ENCODE results near the gene SRSF10.
"Not testable (repeated sequence)": the region's sequence is repeated elsewhere in the genome, so short reads cannot be mapped to it uniquely, and the experiment has no call there.

SRSF10 gene

GRCh38 chr1:23959461-23960290, 20.5 kb downstream of the SRSF10 start, which contains the start of gene PNRC2:
TSS of gene PNRC2 (plus strand) at chr1:23959828. CDS start at chr1:23961458, 1,630 bp downstream.
- peaks cover 8% of the 10 kb centered on the region; the same call in 1 of the 2 replicates for H4K20me1 ChIP-seq (ENCODE audit: control insufficient read depth, insufficient read depth, low read depth, low read length)
- H3K4me1 ChIP-seq (ENCODE audit: control insufficient read depth, low read length): peaks cover 58% of the 10 kb centered on the region
- H3K9me2 ChIP-seq (replicated peaks; ENCODE audit: control insufficient read depth, low read length): no peaks in the 10 kb centered on the region
- H3K4me3 ChIP-seq (ENCODE audit: low read length): peak within 1 kb of the TSS; percentile 87
- peak within 1 kb of the TSS; percentile 97 for H3K27ac ChIP-seq (ENCODE audit: low read depth, low read length)
- peak within 1 kb of the TSS; percentile 85 for H3K4me2 ChIP-seq (ENCODE audit: low read length)
- peaks cover 47% of the 10 kb centered on the region for H3K36me3 ChIP-seq (ENCODE audit: control insufficient read depth, low read length)
- no peaks in the 10 kb centered on the region for H3K27me3 ChIP-seq (ENCODE audit: control insufficient read depth, low read length)
- no peaks in the 10 kb centered on the region for H3K9me3 ChIP-seq (ENCODE audit: control insufficient read depth, insufficient read depth, low read length)
- H3F3A ChIP-seq (ENCODE audit: control insufficient read depth, insufficient read depth): peaks cover 48% of the 10 kb centered on the region
- no peak for TF ChIP-seq EZH2phosphoT487 (IDR thresholded peaks at IDR 0.05; ENCODE audit: borderline replicate concordance, low read length)
- peaks cover 29% of the 10 kb centered on the region for H3K79me2 ChIP-seq (ENCODE audit: control insufficient read depth, low read length)

DNA sequence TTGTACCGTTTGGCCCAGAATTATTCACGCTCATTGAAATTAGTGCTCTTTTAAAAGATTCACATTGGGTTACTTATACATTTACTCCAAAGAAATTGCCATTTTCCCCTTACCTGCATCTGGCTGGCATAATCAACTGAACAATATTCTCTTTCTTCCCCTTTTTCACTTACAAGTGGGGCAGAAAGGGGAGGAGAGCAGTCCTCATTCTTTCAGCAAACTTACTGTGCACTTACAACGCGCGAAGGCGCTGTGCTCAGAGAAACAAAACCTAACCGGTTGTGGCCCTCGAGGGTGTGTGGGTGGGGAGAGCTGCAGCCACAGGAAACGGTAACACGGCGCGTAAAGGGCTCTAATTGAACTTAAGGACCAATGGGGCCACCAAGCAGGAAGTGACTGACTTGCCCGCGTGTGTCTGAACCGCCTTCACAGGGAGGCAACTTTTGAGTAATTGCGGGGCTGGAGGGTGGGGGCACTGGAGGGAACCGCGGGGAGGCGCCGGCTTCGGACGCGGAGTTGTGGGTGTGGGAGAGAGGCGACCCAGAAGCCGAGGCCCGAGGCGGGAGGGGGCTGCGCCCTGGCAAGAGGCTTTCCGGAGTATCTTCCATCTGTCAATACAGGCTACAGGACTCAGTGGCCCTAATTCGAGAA, 21.2 kb downstream of the SRSF10 start:
- Histone ChIP-seq H3K4me2 (ENCODE audit: low read length) (peak overlapping the region; percentile 85), H3K9me2 (replicated peaks; ENCODE audit: control insufficient read depth, low read length) (no peaks in the 10 kb centered on the region), H3K79me2 (ENCODE audit: control insufficient read depth, low read length) (peaks cover 24% of the 10 kb centered on the region), H3K4me1 (ENCODE audit: control insufficient read depth, low read length) (peaks cover 53% of the 10 kb centered on the region), H3K9me3 (ENCODE audit: control insufficient read depth, insufficient read depth, low read length) (no peaks in the 10 kb centered on the region), H3K36me3 (ENCODE audit: control insufficient read depth, low read length) (peaks cover 39% of the 10 kb centered on the region), H3K27me3 (ENCODE audit: control insufficient read depth, low read length) (no peaks in the 10 kb centered on the region), H3K27ac (ENCODE audit: low read depth, low read length) (peak overlapping the region; percentile 97), H3K4me3 (ENCODE audit: low read length) (peak overlapping the region; percentile 87), H3F3A (ENCODE audit: control insufficient read depth, insufficient read depth) (peaks cover 41% of the 10 kb centered on the region), H4K20me1 (ENCODE audit: control insufficient read depth, insufficient read depth, low read depth, low read length) (peaks cover 8% of the 10 kb centered on the region; the same call in 1 of the 2 replicates)
- TF ChIP-seq EZH2phosphoT487 (IDR thresholded peaks at IDR 0.05; ENCODE audit: borderline replicate concordance, low read length): no peak
- TF ChIP-seq, protein P1, sequence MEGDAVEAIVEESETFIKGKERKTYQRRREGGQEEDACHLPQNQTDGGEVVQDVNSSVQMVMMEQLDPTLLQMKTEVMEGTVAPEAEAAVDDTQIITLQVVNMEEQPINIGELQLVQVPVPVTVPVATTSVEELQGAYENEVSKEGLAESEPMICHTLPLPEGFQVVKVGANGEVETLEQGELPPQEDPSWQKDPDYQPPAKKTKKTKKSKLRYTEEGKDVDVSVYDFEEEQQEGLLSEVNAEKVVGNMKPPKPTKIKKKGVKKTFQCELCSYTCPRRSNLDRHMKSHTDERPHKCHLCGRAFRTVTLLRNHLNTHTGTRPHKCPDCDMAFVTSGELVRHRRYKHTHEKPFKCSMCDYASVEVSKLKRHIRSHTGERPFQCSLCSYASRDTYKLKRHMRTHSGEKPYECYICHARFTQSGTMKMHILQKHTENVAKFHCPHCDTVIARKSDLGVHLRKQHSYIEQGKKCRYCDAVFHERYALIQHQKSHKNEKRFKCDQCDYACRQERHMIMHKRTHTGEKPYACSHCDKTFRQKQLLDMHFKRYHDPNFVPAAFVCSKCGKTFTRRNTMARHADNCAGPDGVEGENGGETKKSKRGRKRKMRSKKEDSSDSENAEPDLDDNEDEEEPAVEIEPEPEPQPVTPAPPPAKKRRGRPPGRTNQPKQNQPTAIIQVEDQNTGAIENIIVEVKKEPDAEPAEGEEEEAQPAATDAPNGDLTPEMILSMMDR (IDR thresholded peaks at IDR 0.05; ENCODE audit: low read depth, low read length, poor library complexity, severe bottlenecking): peak; percentile 63

- Histone ChIP-seq H3K4me3 (ENCODE audit: low read length) (peak overlapping the region; percentile 87), H3K79me2 (ENCODE audit: control insufficient read depth, low read length) (peaks cover 24% of the 10 kb centered on the region), H3K4me2 (ENCODE audit: low read length) (peak overlapping the region; percentile 85), H3K4me1 (ENCODE audit: control insufficient read depth, low read length) (peaks cover 53% of the 10 kb centered on the region), H3F3A (ENCODE audit: control insufficient read depth, insufficient read depth) (peaks cover 36% of the 10 kb centered on the region), H3K27ac (ENCODE audit: low read depth, low read length) (peak overlapping the region; percentile 97), H3K36me3 (ENCODE audit: control insufficient read depth, low read length) (peaks cover 32% of the 10 kb centered on the region)
- not testable (repeated sequence) for H4K20me1 ChIP-seq (ENCODE audit: control insufficient read depth, insufficient read depth, low read depth, low read length); H3K9me3 ChIP-seq (ENCODE audit: control insufficient read depth, insufficient read depth, low read length); H3K27me3 ChIP-seq (ENCODE audit: control insufficient read depth, low read length); H3K9me2 ChIP-seq (replicated peaks; ENCODE audit: control insufficient read depth, low read length)
These were observed 21.9 kb downstream of the SRSF10 start for GRCh38 chr1:23958040-23958809.

GRCh38 chr1:23957096-23957495, 23.0 kb downstream of the SRSF10 start:
- peak overlapping the region; percentile 85 for H3K4me2 ChIP-seq (ENCODE audit: low read length)
- H3F3A ChIP-seq (ENCODE audit: control insufficient read depth, insufficient read depth): peaks cover 34% of the 10 kb centered on the region
- H4K20me1 ChIP-seq (ENCODE audit: control insufficient read depth, insufficient read depth, low read depth, low read length): peaks cover 8% of the 10 kb centered on the region; the same call in 1 of the 2 replicates
- peaks cover 27% of the 10 kb centered on the region for H3K36me3 ChIP-seq (ENCODE audit: control insufficient read depth, low read length)
- peak overlapping the region; percentile 12; the same call in 1 of the 2 replicates for H3K27ac ChIP-seq (ENCODE audit: low read depth, low read length)
- H3K27me3 ChIP-seq (ENCODE audit: control insufficient read depth, low read length): no peaks in the 10 kb centered on the region
- TF ChIP-seq, protein P1 (IDR thresholded peaks at IDR 0.05; ENCODE audit: low read depth, low read length, poor library complexity, severe bottlenecking): no peak
- no peak for TF ChIP-seq EZH2phosphoT487 (IDR thresholded peaks at IDR 0.05; ENCODE audit: borderline replicate concordance, low read length)
- H3K9me2 ChIP-seq (replicated peaks; ENCODE audit: control insufficient read depth, low read length): no peaks in the 10 kb centered on the region
- no peaks in the 10 kb centered on the region for H3K9me3 ChIP-seq (ENCODE audit: control insufficient read depth, insufficient read depth, low read length)
- H3K4me3 ChIP-seq (ENCODE audit: low read length): no peak overlapping the region
- peaks cover 53% of the 10 kb centered on the region for H3K4me1 ChIP-seq (ENCODE audit: control insufficient read depth, low read length)
- H3K79me2 ChIP-seq (ENCODE audit: control insufficient read depth, low read length): peaks cover 24% of the 10 kb centered on the region
